GM21529 (cell line): ENCODE measurements around the gene SSU72.
"Not testable (repeated sequence)": the region's sequence is repeated elsewhere in the genome, so short reads cannot be mapped to it uniquely, and the experiment has no call there.

Experiments
- ATAC-seq: cut with Tn5 transposase; IDR thresholded peaks from one replicate; pipeline ENCODE4 v1.9.1; 2021; ENCODE audit not compliant: unreplicated experiment

Gene SSU72

DNA sequence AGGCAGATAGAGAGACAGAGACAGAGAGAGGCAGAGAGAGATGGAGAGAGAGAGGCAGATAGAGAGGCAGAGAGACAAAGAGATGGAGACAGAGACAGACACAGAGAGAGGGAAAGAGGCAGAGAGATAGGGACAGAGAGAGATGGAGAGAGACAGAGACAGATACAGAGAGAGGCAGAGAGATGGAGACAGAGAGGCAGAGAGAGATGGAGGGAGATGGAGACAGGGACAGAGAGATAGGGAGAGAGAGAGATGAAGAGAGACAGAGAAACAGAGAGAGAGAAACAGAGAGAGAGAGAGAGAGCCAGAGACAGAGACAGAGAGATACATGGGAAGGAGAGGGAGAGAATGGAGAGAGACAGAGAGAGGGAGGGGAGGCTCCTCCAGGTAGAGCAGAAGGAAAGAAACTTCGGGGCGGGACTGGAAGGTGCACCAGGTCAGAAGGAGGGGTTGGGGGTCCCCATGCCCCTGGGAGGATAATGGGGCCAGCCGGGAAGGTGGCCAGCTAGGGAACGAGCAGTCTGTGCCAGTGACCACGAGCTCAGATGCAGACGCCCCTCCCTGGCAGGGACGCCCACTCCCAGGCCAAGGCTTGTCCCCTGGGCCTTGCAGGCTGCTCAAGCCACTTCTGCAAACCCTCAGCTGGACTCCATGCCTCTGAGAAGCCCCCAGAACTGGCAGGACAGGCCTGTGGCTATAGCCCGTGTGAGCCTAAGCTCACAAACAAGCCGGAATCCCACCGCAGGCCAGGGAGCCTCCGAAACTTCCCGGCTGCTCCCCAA, 22.0 kb upstream of the SSU72 start:
- ATAC-seq = no peak

DNA sequence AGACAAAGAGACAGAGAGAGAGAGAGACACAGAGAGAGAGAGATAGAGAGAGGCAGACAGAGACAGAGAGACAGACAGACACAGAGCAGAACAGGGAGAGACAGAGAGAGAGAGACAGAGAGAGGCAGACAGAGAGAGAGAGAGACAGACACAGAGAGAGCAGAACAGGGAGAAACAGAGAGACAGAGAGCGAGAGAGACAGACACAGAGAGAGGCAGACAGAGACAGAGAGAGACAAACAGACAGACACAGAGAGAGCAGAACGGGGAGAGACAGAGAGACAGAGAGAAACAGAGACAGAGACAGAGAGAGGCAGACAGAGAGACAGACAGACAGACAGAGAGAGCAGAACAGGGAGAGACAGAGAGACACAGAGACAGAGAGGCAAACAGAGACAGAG, 20.7 kb upstream of the SSU72 start:
- ATAC-seq = not testable (repeated sequence)

DNA sequence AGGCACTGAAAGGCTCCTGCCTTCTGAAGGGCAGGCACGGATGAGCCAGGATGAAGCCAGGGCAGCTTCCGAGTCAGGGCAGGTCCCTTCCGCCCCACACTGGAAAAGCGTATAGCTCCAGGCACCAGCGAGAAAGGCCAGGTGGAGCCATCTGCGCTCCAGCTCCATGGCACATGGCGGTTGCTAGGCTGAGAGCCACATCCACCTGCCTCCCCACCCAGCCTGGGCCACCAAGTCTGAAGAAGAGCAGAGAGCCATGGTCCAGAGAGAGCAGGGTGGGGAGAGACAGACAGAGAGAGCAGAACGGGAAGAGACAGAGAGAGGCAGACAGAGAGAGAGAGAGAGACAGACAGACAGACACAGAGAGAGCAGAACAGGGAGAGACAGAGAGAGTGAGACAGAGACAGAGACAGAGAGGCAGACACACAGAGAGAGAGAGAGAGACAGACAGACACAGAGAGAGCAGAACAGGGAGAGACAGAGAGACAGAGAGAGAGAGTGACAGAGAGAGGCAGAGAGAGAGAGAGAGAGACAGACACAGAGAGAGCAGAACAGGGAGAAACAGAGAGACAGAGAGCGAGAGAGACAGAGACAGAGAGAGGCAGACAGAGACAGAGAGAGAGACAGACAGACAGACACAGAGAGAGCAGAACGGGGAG, 20.1 kb upstream of the SSU72 start:
- ATAC-seq = no peak

DNA sequence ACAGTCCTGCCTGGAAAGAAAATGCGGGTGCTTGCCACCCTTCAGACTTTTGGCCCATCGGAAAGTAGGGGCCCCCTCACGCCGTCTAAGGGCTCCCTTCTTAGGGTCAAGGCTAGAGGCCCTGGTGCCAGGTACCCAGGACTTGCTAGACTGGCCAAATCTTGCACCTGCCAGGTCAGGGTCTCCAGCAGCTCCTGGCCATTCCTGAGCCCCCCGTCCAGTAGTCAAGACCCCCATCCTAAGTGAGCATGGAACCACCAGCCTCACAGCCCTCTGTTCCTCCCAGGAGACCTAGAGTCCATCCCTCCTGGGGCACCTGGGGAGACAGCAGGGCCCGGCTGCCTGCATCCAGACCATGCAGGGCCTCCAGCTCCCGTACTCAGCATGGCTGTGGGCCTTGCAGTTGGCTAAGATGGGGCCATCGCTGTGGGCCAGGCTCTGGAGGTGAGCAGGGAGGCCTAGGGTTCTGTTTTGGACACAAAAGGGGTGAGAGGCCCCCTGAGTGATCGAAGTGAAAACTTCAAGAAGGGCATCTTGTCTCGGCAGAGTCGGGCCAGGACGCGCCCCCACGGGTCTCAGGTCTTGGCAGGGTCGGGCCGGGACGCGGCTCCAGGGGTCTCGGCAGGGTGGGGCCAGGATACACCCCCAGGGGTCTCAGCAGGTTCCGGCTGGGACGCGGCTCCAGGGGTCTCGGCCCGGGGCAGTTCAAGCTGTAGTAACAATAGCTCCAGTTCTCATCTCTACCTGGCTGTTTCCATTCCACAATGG, 19.4 kb upstream of the SSU72 start:
- ATAC-seq = no peak

DNA sequence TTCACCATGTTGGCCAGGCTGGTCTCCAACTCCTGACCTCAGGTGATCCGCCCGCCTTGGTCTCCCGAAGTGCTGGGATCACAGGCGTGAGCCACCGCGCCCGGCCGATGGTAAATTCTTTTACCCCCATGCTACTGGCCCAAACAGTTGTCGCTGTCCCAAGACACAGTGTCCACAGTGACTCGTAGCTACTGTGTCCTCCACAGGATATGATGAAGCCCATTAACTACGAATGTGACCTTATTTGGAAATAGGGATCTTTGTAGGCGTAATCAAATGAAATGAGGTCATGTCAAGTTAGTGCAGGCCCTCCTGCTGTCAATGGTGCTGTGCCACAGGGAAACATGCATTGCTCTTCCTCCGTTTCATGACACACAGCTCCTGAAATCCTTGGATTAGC, 16.8 kb upstream of the SSU72 start:
- no peak for ATAC-seq

DNA sequence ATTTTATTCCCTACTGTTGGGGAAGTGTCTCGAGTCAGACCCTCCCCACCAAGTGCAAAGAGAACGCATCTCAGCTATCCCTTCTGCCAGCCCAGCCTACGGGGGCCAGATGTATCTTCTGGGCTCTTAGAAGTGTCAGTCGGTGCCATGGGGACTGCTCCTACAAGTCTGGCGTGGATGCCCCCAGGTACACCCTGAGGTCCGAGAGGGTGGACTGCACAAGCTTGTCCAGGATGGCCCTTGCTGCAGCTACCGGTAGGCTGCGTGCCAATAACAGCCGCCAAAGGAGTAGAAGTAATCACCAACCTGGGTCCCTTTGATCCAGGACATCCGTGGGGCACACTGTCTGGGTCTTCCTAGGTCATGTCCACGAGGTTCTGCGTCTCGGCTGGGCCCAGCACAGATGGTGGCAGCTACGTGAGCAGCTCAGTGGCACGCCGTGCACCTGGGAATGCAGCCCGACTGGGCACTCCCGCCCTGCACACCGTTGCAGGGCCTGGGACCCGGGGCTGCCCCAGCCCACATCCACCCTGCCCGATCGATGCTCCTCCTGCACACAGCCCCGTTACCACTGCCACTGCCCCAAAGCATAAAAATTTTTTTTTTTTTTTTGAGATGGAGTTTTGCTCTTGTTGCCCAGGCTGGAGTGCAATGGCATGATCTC, 8.8 kb upstream of the SSU72 start:
- no peak for ATAC-seq

DNA sequence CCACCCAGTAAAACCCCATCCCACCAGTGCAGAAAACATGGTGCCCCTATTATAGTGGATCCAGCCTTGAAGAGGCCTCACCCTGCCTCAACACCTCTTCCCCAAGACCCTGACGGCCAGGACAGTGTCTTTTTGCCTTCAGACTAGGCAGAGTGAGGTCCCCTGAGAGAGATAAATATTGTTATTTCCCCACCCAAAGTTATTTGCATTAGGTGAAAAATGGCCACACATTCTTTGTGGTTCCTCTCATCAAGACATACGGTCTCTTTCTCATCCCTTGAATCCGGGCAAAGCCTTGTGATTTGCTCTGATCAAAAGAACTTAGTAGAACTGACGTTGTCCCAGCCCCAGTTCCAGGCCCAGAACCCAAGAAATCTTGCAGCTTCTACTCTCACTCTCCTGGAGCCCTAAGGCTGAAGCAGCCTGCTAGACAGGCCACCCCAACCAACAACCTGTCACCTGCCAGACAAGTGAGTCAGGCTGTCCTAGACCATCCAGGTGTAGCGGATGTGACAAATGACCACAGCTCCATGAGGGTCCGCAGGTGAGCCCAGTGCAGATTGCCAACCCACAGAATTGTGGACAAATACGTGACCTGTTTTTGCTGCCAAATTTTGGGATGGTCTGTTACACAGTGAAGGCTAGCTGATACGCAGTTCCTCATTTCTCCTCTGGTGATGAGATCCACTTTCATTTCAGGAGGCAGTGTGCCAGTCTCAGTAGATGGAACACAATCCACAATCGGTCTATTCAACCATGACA, 8.1 kb upstream of the SSU72 start:
- no peak for ATAC-seq

DNA sequence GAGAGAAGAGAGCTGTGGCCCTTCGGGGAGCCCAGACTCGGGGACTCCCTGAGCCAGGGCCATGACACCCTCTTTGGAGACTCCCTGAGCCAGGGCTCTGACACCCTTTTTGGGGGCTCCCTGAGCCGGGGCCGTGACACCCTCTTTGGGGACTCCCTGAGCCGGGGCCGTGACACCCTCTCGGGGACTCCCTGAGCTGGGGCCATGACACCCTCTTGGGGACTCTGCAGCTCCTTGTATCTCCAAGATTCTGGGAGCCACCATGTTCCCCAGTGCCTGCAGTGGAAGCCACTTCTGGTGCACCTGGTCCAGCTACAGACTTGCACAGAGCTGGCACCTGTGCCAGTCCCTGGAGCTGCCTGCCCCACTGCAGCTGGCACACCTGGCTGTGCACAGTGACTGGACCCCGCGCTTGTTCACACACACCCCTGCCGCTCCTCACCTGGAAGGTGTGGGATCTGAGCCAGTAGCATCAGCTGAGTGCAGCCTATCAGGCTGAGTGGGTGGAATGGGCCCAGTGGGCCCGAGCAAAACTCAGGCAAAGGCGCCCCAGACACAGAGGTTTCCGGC, 3.8 kb upstream of the SSU72 start:
- ATAC-seq = no peak

DNA sequence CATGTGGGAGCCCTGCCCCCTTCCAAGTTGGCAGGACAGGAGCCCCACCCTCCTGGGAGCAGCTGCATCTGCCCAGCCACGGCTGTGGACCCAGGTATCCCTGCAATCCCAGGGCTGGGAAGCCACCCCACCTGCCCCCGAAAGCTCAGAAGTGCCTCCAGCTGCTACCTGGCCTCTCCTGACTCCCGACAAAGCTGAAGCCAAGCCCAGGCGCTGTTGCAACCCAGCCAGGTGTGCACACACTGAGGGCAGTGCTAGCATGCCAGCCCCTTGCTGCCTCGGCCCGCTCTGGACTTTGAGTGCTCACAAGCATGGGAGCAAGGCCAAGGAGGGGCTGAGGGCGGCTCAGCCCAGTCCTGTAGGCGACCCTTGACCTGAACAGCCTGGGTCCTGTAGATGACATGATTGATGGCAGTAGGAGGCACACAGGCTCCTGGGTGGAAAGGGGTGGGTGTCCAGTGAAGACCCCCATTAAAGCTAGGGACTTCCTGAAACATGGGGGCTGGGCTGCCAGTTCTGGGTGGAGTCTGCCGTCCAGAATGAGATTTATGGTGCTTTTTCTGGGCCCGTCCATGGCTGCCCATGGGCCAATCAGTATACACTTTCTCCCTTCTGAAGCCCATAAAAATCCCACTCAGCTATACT, 2.8 kb upstream of the SSU72 start:
- ATAC-seq = no peak

DNA sequence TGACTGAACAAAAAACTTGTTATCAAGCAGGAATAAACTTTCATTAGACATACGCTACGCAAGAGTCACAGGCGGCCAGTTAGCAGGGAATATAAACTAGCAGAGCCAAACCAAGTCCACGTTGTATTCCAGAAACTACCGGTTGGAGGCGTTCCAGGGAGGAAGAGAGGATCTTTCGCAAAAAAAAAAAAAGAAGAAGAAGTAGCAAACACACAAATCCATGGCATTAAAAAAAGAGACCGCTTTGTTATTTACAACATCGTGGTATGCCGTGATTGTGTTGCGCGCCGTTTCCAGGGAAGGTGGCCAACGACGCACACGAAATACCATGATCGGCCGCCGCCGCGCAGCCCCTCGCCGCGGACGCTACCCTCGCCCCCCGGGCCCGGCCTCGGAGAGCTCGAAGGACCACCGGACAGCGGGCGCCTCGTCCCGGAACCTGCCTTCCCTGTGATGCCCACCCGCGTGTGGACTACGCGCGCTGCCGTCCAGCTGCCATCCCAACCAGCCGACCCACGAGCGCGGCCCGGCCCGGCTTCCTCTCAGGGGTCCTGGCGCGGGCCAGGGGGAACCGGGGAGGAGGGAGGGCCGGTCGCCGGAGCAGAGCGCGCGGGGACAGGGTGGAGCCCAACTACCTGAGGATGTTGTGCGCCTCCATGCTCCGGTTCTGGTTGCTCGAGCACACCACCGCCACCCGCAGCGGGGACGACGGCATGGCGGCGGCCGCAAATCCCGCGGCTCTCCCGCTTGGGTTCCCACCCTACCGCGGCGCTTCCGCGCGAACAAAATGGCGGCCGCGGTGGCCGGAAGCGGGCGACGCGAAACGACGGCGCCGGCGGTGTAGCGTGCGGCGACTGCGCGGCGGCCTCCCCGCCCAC, 581 bp downstream of the SSU72 start:
- peak; percentile 56 for ATAC-seq

DNA sequence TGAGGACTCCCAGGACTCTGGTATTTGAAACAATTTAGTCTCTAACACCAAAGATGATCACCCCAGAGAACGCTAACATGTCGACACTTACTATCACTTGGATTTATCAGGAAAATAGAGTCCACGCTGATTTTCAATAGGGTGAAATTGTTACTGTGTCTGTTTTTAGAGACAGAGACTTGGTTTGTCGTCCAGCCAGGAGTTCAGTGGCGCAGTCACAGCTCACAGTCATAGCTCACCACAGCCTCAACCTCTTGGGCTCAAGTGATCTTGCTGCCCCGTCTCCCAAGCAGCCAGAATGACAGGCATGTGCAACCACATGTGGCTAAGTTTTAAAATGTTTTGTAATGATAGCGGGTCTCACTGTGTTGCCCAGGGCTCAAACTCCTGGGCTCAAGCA, 5.3 kb downstream of the SSU72 start:
- no peak for ATAC-seq

DNA sequence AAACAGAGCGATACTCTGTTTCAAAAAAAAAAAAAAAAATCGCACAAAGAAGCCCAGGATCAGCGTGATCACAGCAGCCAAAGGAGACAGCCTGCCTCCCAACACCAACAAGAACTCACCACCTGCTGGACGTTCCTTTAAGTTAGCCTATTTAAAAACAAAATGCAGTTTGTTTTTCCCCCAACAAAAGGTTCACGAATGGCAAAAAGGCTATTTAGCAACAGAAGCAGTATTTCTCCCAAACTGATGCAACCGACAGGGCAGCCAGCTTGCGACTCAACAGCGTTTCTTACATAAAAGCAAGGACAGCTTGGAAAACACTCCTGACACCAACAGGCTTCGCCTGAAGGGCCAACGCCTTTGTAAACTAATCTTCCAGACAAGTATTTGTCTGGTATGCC, 6.8 kb downstream of the SSU72 start:
- no peak for ATAC-seq

DNA sequence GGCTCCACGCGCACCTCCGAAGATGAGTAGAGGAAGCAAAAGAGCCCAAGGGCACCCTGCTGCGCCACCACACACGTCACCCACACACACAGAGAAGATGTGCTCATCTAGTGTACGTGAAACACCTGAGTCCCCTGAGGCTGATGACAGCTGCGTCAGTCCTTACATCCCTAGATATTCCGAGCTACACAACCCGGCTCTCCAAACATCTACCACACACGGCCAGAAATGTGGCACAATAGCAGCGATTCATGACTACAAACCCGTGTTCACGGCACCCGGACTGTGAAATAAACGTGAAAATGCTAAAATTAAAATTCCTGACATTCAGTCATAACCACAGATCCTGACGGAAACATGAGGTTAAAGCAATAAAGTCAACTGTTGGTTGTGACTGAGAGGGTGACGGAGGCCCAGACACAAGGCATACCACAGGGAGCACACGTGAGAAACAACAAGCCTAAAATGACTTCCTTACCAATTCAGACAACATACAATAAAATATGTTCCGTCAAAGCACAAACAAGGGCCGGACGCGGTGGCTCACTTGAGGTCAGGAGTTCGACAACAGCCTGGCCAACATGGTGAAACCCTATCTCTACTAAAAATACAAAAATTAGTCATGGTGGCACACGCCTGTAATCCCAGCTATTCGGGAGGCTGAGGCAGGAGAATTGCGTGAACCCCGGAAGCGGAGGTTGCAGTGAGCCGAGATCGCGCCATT, 7.3 kb downstream of the SSU72 start:
- no peak for ATAC-seq

DNA sequence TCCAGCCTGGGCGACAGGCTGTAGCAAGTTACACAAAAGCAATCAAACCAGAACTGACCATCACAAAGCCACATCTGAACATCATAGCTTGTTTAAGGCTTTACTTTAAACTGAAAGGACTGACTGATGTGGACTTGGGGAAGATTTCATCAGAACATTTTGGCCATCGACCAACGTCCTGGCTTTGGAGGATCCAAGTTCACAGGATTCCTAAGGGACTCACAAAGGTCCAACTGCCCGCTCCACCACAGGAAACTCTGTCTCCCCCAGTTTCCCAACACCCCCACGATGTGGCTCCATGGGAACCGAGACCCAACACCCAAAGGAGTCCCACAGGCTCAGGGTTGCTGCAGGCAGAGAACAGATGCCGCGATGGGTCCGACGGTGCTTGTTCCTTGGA, 9.3 kb downstream of the SSU72 start:
- ATAC-seq = no peak

DNA sequence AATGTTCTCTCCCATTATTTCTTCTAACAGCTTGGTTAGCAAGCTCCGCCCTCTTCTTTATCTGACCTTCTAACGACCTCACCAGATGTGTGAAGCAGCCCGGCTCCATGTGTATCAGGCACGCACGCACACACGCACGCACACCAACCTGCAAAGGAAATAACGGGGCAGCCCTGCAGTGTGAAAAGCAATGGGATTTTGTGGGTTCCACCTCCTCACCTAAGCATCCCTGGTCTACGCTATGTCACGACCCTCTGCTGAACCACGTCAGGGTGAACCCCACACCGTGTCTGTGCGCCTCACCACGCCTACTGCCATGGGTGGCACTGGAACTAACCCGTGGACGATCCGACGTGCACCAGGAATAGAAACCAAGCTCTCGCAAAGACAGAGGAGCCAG, 10.4 kb downstream of the SSU72 start:
- ATAC-seq = no peak

DNA sequence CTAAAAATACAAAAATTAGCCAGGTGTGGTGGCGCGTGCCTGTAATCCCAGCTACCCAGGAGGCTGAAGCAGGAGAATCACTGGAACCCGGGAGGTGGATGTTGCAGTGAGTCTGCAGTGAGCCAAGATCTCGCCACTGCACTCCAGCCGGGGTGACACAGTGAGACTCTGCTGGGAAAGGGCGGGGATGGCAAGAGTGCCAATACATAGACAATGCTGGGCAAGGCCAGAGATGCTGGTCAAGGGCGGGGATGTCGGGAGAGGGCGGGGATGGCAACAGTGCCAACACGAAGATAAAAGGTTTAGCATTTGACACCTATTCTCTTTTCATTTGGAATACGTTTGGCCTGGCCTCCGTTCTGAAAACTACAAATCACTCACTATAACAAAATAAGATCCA, 11.0 kb downstream of the SSU72 start:
- ATAC-seq = no peak

DNA sequence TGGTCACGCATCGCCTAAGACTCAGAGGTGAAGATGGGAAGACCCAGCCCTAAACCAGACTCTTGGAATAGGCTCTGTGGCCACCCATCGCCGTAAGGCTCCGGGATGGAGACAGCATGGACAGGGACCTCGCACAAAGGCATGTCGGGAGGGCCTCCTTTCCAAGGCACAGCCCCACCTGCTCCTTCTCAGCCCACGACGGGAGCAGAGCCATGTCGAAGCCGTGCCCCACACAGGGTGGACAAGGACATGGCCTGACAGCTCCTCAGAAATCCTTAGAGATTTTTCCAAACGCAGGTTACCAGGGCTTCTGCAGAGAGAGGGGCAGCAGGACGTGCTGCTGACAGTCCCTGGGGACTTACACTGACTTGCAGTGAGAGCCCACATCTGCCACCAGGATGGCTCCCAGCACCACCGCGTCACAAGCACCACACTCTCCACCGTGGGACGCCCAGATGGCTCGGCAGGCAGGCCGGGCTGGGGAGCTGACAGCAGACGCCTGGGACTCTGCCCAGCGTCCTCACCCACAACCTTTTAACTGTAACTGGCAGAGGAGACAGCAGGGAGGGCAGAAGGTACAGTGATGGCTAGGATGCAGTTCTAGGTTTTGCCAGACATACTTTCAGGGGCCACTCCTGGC, 12.0 kb downstream of the SSU72 start:
- no peak for ATAC-seq
